GM19193 (cell line): ENCODE measurements around the gene TARP.

Source experiments
- POLR2A ChIP-seq: IDR thresholded peaks from 4 replicates; pipeline ENCODE4 v1.6.1; 2011; ENCODE audit not compliant: insufficient read depth, insufficient read length; ENCODE audit errors: extremely low read depth

The TARP gene

DNA sequence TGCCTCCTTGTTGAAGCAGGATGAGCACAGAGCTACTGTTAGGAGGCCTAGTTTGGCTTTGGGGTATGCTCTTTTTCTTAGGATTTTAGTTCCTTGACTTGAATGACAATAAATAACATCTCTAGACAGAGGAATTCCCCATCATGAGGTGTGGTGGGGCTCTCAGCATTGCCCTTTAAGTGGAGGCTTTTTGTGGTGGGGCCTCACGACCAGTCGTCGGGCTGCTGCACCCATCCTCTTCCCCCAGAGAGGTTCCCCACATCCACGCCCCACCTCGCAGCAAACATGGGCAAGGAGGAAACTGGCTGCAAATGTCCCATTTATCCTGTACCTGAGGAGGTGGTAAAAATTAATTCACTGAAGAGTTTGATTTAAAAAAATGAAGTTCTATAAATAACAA, 36.1 kb upstream of the TARP start:
- no peak for TF ChIP-seq POLR2A

DNA sequence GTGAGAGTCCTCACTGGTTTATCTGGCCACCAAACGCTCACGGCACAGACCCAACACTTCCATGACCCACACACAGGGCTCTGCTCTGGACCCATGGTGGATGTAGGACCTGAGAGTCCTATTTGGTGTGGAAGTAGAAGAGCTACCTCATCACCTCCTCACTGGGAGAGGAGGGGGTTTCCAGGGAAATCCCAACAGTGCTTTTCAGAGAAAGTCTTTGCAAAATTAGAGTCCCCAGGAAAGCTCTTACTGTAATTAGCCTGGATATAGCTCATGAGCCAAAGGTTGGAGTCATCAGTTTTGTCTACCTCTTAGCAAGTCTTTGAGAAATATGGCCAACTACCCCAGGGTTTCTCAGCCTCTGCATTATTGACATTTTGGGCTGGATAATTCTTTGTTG, 34.7 kb upstream of the TARP start:
- no peak for TF ChIP-seq POLR2A

DNA sequence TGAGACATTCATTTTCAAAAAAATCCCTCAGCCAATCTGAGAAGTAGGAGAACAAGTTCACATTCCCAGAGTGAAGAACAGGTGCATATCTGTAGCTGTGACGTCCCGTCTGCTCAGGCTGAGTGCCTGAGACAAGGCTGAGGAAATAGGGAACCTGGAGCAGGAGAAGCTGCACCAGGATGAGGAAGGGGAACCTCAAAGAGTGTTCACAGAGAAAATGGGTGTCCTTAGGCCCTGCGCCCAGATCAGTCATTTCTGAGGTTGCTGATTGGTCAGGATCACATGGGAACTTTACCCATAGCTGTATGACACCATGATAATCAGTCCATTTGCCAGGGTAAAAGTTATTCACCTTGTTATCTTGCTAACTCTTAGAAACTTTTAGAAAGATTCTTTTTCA, 34.2 kb upstream of the TARP start:
- no peak for TF ChIP-seq POLR2A

DNA sequence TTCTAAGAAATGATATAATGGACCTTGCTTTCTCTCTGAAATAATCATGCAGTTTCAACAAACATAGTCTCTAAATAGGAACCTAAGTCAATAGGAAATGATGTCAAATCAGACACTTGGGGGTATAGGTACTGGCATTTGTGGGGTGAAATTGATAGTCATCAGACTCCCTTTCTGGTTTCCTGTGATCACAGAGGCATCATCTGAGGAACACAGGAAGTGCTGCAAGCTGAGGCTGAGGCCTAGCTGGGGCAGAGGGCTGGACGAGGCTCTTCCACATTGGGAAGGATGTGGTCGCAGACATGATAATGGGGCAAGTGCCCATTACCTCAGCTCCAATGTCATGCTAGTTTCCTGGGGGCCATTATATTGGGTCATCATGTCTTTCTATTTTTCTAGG, 33.5 kb upstream of the TARP start:
- no peak for TF ChIP-seq POLR2A

DNA sequence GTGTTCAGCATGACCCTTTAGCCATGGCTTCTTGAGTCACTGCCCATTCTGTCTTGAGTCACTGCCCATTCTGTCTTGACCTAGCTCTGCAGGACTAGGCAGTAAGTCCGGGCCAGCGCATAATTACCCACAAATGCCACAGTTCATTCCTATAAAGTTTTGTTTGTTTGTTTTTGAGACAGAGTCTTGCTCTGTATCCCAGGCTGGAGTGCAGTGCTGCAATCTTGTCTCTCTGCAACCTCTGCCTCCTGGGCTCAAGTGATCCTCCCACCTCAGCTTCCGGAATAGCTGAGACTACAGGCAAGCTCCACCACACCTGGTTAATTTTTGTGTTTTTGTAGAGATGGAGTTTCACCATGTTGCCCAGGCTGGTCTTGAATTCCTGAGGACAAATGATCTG, 32.7 kb upstream of the TARP start:
- no peak for TF ChIP-seq POLR2A

DNA sequence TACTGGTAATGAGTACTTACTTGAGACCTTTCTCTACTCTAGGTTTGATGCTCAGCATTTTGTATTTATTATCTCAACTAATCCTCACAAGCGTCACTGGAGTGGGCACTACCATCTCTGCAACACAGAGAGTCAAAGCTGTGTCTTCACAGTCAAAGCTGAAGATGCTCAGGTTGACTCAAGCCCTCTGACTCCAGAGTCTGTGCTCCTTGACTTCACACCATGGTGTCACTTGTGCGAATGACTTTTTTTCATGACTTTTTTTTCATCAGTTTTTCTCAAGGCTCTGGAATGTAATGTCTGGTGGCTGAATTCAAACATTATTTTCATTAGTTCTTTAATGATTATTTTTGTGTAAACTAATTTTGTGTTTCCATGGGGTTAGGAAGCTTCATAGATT, 30.4 kb upstream of the TARP start:
- TF ChIP-seq POLR2A, result no peak

DNA sequence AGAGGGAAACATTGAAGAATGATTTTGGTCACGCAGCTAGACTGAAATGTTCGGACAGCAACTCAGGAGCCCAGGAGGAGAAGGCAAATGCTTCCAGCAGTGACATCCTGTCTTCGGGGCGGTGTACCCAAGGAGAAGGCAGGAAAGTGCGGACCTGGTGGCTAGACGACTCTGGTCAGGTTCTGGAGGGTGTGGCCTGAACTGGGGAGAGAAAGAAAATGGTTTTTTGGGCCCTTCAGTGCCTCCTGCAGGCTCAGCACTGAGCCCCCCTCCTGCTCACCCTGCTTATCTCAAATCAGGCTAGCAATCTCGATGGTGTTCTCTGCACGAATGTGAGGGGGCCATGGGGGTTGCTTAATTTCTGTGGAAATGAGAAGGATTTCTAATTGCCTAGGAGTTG, 26.7 kb upstream of the TARP start:
- TF ChIP-seq POLR2A, result no peak

DNA sequence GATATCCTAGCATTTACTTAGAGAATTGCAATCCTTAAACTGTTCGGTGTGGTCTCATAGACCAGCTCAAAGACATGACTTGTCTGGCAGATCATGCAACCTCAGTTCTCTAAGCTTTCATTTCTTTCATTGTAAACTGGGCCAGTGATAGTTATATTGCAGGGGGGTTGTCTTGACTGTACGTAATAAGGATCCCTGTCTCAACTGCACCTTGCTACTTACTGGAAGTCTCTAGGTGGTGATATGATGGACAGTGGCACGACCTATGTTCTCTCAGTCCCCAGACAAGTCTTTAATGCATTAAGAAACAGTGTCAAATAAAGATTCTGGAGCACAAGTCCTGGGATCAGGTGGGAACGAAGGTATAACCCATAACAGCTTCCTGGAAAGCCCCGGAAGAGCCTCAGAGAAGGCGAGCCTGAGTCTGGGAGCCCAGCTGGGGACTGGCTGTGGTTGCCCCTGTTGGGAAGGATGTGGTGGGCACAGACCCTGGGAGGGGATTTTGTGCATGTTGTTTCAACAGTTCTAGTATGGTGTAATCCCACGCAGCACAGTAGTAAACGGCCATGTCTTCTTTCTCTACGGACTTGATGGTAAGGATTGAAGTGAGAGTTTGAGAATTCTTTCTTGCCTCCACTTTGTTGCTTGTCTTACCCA, 26.0 kb upstream of the TARP start:
- no peak for TF ChIP-seq POLR2A

DNA sequence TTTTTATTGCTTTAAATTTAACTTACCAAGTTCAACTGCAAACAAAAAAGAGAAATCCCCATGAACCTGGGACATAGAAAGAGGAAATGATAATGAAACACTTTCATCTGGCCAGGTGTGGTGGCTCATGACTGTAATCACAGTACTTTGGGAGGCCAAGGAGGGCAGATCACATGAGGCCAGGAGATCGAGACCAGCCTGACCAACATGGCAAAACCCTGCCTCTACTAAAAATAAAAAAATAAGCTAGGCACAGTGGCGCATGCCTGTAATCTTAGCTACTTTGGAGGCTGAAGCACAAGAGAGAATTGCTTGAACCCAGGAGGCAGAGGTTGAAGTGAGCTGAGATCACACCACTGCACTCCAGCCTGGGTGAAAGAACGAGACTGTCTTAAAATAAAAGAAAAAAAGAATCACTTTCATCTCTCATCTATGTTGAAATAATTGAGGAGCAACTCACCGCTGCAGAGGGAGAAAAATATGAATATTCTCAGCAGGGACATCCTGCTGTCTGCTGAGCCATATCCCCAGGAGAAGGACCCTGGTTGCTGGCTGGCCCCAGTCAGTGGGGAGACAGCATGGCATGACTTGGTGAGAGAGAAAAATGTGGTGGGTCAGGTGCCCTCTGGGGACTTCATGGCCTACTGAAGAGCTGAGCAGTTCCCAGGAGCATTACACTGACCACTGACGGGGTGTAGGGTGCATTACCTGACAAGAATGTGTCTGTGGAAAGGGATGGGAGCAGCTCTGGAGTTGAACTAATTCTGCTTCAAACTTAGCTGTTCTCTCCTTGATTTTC, 22.8 kb upstream of the TARP start:
- no peak for TF ChIP-seq POLR2A

DNA sequence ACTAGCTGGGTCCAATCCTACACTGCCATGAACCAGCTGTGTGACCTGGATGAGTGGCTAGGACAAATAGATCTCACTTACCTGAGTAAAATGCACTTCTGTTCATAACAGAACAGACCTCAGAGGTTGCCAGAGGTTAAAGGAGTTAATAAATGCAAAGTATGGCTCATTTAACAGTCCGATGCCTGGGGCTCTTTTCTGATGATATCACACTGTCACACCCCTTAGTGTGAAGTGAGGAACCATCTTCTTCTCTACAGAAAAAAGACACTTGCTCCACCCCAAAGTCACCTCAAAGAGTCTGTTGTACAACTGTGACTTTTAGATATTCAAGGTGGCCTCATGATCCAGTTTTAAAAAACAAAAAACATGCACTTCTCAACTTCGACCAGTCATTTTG, 21.5 kb upstream of the TARP start:
- TF ChIP-seq POLR2A, result no peak

DNA sequence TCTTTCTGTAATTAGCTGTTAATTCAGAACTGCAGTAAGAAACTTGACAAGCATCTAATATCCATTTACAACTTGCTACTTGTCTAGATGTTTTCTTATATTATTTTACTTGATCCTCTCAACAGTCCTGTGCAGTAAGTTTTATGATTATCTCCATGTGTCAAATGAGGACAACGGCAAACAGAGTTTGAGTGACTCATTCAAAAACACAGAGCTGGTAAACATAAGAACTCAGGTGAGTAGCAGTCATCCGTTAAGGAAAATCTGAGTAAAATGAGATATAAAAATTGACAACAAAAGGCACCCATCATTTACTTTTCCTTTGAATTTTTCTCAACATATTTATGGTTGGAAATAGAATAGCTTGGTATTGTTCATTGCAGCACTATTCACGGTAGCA, 19.0 kb upstream of the TARP start:
- no peak for TF ChIP-seq POLR2A

DNA sequence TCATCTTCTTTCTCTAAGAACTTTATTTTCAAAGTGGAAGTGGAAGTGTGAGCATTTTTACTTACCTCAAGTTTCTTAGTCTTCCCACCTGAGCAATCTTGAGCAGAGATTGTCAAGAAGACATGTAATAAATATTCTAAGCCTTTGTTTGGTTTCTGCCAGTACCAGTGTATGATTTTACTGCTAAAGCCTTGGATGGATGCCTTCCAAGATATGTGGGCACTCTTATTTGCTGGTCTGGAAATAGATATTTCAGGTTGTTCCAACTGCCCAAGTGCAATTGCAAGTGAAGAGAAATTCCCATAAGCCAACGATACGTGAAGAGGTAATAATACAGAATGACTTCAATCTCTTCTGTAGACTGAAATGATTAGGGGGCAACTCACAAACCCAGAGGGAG, 18.2 kb upstream of the TARP start:
- TF ChIP-seq POLR2A, result no peak

DNA sequence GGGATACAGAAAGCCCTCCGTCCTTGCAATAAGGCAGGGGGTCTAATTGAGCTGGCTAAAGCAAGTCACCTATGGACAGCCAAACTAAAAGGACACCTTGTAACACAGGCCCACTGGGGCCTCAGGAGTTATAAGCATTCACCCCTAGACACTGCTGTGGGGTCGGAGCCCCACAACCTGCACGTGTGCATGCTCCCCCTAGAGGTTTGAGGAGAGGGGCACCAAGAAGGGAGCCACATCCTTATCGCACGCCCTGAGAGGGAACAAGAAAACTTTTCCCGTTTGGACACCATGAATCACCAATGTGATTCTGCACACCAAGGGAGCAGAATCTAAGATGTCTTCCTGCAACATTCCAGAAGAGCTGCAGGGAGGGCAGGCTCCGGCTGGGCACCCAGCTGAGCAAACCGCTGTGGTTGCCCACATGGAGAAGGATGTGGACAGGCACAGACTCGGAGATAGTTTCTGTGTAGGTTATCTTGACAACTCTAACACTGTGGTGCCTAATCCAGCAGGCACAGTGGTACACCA, 17.7 kb upstream of the TARP start:
- no peak for TF ChIP-seq POLR2A

DNA sequence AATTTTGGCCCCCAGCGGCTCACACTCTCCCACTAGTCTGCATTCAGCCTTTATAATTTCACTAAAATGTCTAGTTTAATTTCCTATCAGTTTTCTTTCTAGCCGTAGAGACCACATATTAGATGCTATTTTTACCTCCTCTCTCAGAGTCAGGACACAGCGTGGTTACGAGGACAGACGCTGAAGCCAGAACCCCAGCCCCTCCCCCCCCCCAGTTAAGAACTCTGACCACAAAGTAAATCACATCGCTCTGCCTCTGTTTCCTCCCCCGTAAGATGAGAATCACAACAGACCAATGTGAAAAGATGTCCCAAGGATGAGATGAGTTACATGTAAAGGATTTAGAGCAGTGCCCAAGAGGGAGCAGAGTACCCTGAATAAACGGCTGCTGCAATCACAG, 11.1 kb upstream of the TARP start:
- no peak for TF ChIP-seq POLR2A

DNA sequence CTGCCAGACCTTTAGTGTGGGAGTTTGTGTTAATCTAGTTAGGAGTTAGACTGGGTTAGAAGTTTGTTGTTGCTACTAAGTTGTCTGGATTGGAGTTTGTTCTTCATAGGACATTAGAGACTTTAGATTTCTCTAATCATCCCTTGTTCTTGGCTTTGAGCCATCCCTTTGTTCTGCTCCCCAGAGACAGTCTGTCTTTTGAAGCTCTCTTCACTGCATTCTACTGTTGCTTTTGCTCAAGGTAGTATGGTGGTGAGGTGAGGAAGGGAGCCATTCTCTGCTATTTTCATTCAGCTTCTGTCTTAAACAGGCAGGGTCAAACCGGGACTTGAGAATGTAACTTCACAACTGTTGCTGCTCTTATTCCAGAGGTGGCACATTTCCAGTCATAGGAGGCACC, 10.4 kb upstream of the TARP start:
- no peak for TF ChIP-seq POLR2A

DNA sequence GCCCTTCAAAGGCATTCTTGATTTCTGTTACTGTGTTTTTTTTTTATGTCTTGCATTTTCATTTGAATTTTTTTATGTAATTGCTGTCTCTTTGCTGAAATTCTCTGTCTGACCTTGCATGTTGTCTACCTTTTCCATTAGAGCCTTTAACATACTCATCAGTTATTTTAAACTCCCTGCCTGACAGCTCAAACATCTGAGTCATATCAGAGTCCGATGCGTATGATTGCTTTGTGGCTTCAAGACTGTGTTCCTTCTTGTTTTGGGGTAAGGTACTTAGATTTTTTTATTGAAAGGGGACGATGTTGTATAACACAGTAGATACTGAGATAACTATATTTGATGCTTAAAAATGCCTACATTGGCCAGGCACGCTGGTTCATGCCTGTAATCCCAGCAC, 9.7 kb upstream of the TARP start:
- TF ChIP-seq POLR2A, result no peak
